HG03135 (cell line): ENCODE data around the gene ZBTB20.

Experiments
- ATAC-seq: cut with Tn5 transposase; IDR thresholded peaks from one replicate; pipeline ENCODE4 v1.9.1; 2021; ENCODE audit warnings: mild to moderate bottlenecking, moderate library complexity; ENCODE audit not compliant: unreplicated experiment

Gene ZBTB20

GRCh38 chr3:115090712-115091111, 56.4 kb downstream of the ZBTB20 start:
- no peak for ATAC-seq

- no peak for ATAC-seq
Measured at GRCh38 chr3:115089481-115089880, 57.6 kb downstream of the ZBTB20 start.

- no peak for ATAC-seq
Measured at GRCh38 chr3:115087512-115087911, 59.6 kb downstream of the ZBTB20 start.

GRCh38 chr3:115086344-115086743, 60.7 kb downstream of the ZBTB20 start:
- no peak for ATAC-seq

GRCh38 chr3:115085197-115085865, 61.8 kb downstream of the ZBTB20 start:
- no peak for ATAC-seq

GRCh38 chr3:115084686-115085085, 62.4 kb downstream of the ZBTB20 start:
- no peak for ATAC-seq

- ATAC-seq, result no peak
Measured at GRCh38 chr3:115082260-115082659, 64.8 kb downstream of the ZBTB20 start.

GRCh38 chr3:115081444-115081843, 65.6 kb downstream of the ZBTB20 start:
- no peak for ATAC-seq

- ATAC-seq, result no peak
Measured at GRCh38 chr3:115077501-115078250, 69.4 kb downstream of the ZBTB20 start.

- ATAC-seq, result no peak
Measured at GRCh38 chr3:115074502-115074901, 72.6 kb downstream of the ZBTB20 start.

GRCh38 chr3:115072265-115073021, 74.6 kb downstream of the ZBTB20 start:
- ATAC-seq, result no peak

GRCh38 chr3:115071601-115072000, 75.5 kb downstream of the ZBTB20 start:
- no peak for ATAC-seq

GRCh38 chr3:115071166-115071565, 75.9 kb downstream of the ZBTB20 start:
- no peak for ATAC-seq

GRCh38 chr3:115068799-115069198, 78.3 kb downstream of the ZBTB20 start:
- ATAC-seq, result no peak

GRCh38 chr3:115062412-115062956, 84.6 kb downstream of the ZBTB20 start:
- ATAC-seq, result no peak

GRCh38 chr3:115062009-115062408, 85.1 kb downstream of the ZBTB20 start:
- ATAC-seq, result no peak

GRCh38 chr3:115052906-115053305, 94.2 kb downstream of the ZBTB20 start:
- no peak for ATAC-seq

- no peak for ATAC-seq
Measured at GRCh38 chr3:115042351-115042750, 104.7 kb downstream of the ZBTB20 start.

- ATAC-seq, result no peak
Measured at GRCh38 chr3:115040673-115041286, 106.3 kb downstream of the ZBTB20 start.

- no peak for ATAC-seq
Measured at GRCh38 chr3:115040246-115040645, 106.8 kb downstream of the ZBTB20 start.

GRCh38 chr3:115038817-115039216, 108.3 kb downstream of the ZBTB20 start:
- no peak for ATAC-seq
